Hematopoietic multipotent progenitor cell treated with erythropoietin and hydrocortisone succinate and interleukin-3 and kit ligand, for 8 days (in vitro differentiated cells): ENCODE measurements around the gene HADHB.
"Not testable (repeated sequence)": the region's sequence is repeated elsewhere in the genome, so short reads cannot be mapped to it uniquely, and the experiment has no call there.

ENCODE experiments used
- DNase-seq: peaks from one replicate; pipeline ENCODE4 v3.0.0-alpha.2; 2015

The HADHB gene

DNA sequence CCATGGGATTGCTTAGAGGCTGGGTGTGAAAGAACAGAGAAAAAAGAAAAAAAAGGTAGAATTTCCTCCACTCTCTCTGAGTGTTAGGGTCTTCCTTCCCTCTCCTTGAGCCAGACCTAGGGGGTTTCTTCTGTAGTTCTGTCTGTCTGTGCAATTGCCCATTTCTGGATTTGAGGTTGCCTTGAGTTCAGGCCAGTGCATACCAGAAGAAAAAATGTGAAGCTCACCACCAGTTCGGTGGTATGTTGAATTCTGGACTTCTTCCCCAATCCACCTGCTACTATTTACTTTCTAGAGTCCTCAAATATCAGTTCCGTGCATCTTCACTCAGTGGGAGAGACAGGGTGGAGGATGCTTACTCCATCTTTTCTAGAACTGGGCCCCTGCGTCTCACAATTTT lies 85.9 kb downstream of the HADHB start:
- DNase-seq, result no peak

GRCh38 chr2:26331321-26331720 lies 86.6 kb downstream of the HADHB start:
- not testable (repeated sequence) for DNase-seq

DNA sequence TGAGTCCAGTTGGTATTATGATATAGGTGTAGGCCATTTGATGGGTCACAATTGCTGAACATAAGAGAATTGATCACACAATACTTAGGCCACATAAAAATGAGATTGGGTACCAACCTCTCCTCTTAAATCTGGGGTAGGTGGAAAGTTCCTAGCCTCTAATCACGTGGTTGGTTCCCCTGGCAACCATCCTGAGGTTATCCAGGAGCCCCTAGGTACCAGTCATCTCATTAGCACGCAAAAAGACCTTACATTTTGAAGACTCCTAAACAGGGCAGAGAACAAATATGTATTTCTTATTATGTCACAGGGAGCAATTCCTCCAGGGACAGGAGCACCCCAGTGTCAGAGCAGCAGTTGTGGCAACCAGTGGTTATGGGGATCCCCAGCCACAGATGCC lies 88.6 kb downstream of the HADHB start:
- DNase-seq, result no peak

DNA sequence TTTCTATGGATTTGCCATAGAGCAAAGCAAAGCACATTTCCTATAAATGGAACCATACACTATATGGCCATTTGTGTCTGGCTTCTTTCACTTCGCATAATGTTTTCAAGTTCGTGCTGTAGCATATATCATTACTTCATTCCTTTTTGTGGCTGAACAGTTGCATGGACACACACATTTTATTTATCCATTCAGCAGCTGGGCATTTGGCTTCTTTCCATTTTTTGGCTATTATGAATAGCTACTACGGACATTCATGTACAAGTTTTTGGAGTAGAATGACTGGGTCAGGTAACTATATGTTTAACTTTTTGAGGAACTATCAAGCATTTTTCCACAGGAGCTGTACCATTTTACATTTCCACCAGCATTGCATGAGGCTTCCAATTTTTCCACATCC lies 90.5 kb downstream of the HADHB start:
- no peak for DNase-seq

DNA sequence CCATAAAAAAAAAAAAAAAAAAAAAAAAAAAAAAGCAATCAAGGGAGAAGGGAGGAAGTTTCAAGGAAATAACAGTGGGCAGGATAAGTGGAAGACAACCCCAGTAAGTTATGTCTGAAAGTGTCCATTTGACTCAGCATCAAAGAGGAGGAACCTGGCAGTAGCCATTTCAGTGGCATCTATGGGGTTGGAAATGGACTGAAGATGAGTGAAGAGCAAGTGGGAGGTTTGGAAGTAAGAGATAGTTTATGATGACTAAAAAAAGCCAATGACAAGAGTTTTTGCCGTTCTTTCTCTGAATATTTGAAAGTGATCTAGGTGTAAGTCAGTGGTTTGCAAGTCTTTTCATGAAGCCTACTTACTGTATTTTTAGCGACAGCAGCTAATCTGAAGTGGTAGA lies 92.0 kb downstream of the HADHB start:
- DNase-seq, result no peak

DNA sequence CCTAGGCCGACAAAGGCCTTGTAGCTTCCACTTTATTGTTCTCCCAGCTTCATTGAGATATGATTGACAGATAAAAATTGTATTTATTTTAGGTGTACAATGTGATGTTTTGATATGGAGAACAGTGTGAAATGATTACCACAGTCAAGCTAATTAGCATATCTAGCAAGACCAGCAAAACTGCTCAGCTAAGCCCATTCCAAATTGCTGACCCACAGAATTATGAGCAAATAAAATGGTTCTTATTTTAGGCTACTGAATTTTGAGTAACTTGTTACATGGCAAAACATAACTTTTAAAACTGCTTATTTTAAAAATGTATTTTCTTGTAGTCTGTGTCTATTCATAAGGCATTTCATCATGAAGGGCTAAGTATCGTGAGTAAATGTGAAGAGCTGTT lies 92.6 kb downstream of the HADHB start:
- no peak for DNase-seq
